Measurements from ENCODE around the gene APOB.

DNA sequence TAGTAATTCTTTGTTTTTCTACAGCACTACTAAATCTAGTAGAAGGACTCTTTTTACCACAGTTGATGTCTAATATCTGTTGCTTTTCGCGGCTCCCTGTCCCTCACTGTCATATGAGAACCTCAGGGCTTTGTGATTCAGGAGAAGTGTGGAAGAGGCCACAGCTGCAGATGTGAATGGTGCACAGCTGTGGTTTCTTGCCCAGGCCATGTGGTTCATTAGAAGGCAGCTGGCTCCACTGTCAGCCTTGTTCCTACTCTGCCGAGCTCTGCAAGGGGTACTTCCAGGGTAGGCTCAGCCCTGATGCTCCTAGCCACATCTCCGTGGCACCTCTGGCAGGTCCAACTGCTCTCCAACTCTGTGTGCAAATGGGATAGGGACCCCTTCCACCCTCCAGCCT lies 83.9 kb downstream of the APOB start:
- TF ChIP-seq POLR2A (IDR thresholded peaks at IDR 0.05; ENCODE audit: low read length) (no peak), GATA1 (IDR thresholded peaks at IDR 0.05; ENCODE audit: low read depth, low read length) (no peak)
